Right lobe of liver (tissue), 6 donors: Measurements from ENCODE around the gene HECW1. TPM values are rescaled to one million over a fixed set of nuclear protein-coding genes. Genes with fewer than 3 reads are reported as not detected.

Source experiments
- ATAC-seq, 4 donors: fragments of 200-7000 bp; cut with Tn5 transposase; one replicate each; pipeline ENCODE4 v1.9.1; 2020; ENCODE audit warnings: mild to moderate bottlenecking in 4 of 4, moderate library complexity in 4 of 4
- DNase-seq, 3 donors: peaks; one replicate each; pipeline ENCODE4 v3.0.0-alpha.2; 2020
- H3K27ac ChIP-seq, 3 donors: fragments of 200-600 bp; one replicate each; pipeline ENCODE4 v1.8.0; 2022
- H3K27me3 ChIP-seq, 2 donors: fragments of 200-600 bp; one replicate each; pipeline ENCODE4 v1.8.0; 2022
- H3K36me3 ChIP-seq, 4 donors: fragments of 200-600 bp; sonication (generic) in 1 of 4; one replicate each; pipeline versions ENCODE4 v1.5.1 to v1.8.0; 2017 to 2022; ENCODE audit warnings: control low read depth in 1 of 4
- H3K4me1 ChIP-seq, 4 donors: fragments of 200-600 bp; sonication (generic) in 1 of 4; one replicate each; pipeline versions ENCODE4 v1.5.1 to v1.8.0; 2017 to 2022; ENCODE audit warnings: control low read depth in 1 of 4
- H3K4me3 ChIP-seq, 3 donors: fragments of 200-600 bp; one replicate each; pipeline ENCODE4 v1.8.0; 2022
- H3K9me3 ChIP-seq, 4 donors: fragments of 200-600 bp; sonication (generic) in 1 of 4; one replicate each; pipeline versions ENCODE4 v1.5.1 to v1.8.0; 2017 to 2022; ENCODE audit warnings: control low read depth in 1 of 4
- POLR2A ChIP-seq: fragments of 450-650 bp; IDR thresholded peaks from one replicate; pipeline ENCODE4 v1.6.1; 2017; ENCODE audit warnings: antibody characterized with exemption, mild to moderate bottlenecking
- WGBS: methylation state at CpG from one replicate; pipeline ENCODE4 v1.1.6; 2018; ENCODE audit warnings: low coverage, low lambda C conversion rate; ENCODE audit not compliant: insufficient coverage; ENCODE audit errors: missing lambda C conversion rate; 5-methylcytosine and 5-hydroxymethylcytosine counted together
- intact Hi-C, 2 donors: fragments of 100-400 bp; cut with DNase I; formaldehyde crosslinking; loops; one replicate each; pipeline versions ENCODE4 v1.11.2 to v1.14.1; 2022
- total RNA-seq, 6 experiments: library from RNA; depleted of rRNA in 2 of 6; stranded (reverse); fragments of >200 nt in 2 of 6; fragmentation: NEBNext Ultra II Directional in 3 of 6; extraction: Animal tissue kit (Norgen Biotek cat#: 25700) in 3 of 6; gene quantifications; one replicate each; pipeline versions ENCODE4 v1.1.0 to v1.2.4, GENCODE V29; 2016 to 2023
- TF ChIP-seq, protein P1 (sequence below), 4 donors: fragments of 200-600 bp in 3 of 4; fragments of 450-650 bp in 1 of 4; IDR thresholded peaks; one replicate each; pipeline versions ENCODE4 v1.5.1 to v1.8.0; 2016 to 2022; ENCODE audit warnings: antibody characterized with exemption in 4 of 4, mild to moderate bottlenecking in 2 of 4
- donor health status: DM: no; HTN: yes; CAD: no.
- donor health status: DM: no; HTN: no; CAD: no.
- donor health status: DM: no; HTN: no; CAD: no.
- donor health status: DM: no; HTN: yes; CAD: no.
- donor health status: DM: no; HTN: yes; CAD: no.

Gene HECW1
- total RNA-seq, 6 experiments from 2014 or later = 0.02 to 0.87 (median 0.09) TPM; not detected in 1

DNA sequence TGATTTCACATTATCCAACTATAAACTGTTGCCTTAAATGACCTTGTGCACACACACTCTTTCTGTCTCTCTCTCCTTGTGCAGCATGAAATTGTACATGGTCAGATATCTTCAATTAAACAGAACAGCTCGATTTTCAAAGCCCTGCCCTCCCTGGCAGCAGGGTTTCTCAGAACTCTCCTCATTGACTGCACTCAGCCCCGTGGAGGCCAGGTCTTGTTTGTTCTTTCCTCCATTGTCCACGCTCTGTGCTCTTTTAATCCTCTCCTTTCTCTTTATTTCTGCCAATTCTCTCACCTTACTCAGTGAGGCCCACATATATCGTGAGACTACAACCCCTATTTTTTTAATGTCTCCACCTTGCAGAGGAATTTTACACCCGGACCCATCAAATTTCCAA is 294.5 kb downstream of the HECW1 start:
- 39% methylated on average over 3 of the region's 5 CpGs for WGBS
- no peaks in the 10 kb centered on the region for H3K9me3 ChIP-seq
- intact Hi-C loops = no loop called here
- H3K27me3 ChIP-seq = no peaks in the 10 kb centered on the region
- no peaks in the 10 kb centered on the region for H3K36me3 ChIP-seq
- no peaks in the 10 kb centered on the region for H3K4me1 ChIP-seq
- H3K27ac ChIP-seq = no peak overlapping the region
- no peak for DNase-seq
- TF ChIP-seq, protein P1, sequence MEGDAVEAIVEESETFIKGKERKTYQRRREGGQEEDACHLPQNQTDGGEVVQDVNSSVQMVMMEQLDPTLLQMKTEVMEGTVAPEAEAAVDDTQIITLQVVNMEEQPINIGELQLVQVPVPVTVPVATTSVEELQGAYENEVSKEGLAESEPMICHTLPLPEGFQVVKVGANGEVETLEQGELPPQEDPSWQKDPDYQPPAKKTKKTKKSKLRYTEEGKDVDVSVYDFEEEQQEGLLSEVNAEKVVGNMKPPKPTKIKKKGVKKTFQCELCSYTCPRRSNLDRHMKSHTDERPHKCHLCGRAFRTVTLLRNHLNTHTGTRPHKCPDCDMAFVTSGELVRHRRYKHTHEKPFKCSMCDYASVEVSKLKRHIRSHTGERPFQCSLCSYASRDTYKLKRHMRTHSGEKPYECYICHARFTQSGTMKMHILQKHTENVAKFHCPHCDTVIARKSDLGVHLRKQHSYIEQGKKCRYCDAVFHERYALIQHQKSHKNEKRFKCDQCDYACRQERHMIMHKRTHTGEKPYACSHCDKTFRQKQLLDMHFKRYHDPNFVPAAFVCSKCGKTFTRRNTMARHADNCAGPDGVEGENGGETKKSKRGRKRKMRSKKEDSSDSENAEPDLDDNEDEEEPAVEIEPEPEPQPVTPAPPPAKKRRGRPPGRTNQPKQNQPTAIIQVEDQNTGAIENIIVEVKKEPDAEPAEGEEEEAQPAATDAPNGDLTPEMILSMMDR (IDR thresholded peaks at IDR 0.05) = no peak
- TF ChIP-seq POLR2A = no peak
- ATAC-seq = no peak
- no peak overlapping the region for H3K4me3 ChIP-seq

GRCh38 chr7:43408981-43409380 is 296.5 kb downstream of the HECW1 start:
- Histone ChIP-seq H3K4me1 (no peaks in the 10 kb centered on the region), H3K4me3 (no peak overlapping the region), H3K27me3 (no peaks in the 10 kb centered on the region), H3K27ac (no peak overlapping the region), H3K36me3 (no peaks in the 10 kb centered on the region), H3K9me3 (no peaks in the 10 kb centered on the region)
- WGBS = 52% methylated on average over 5 of the region's 5 CpGs
- DNase-seq (no peak), ATAC-seq (no peak)
- no peak for TF ChIP-seq POLR2A
- TF ChIP-seq, protein P1 (IDR thresholded peaks at IDR 0.05) = no peak
- intact Hi-C loops = no loop called here

GRCh38 chr7:43417455-43417854 is 305.0 kb downstream of the HECW1 start:
- H3K27ac ChIP-seq = no peak overlapping the region
- H3K9me3 ChIP-seq = no peaks in the 10 kb centered on the region
- ATAC-seq = no peak
- no peak for TF ChIP-seq POLR2A
- TF ChIP-seq, protein P1 (IDR thresholded peaks at IDR 0.05) = no peak
- intact Hi-C loops = no loop called here
- no peaks in the 10 kb centered on the region for H3K36me3 ChIP-seq
- DNase-seq = no peak
- H3K27me3 ChIP-seq = no peaks in the 10 kb centered on the region
- H3K4me1 ChIP-seq = no peaks in the 10 kb centered on the region
- WGBS = 86% methylated on average over 2 of the region's 3 CpGs
- no peak overlapping the region for H3K4me3 ChIP-seq

DNA sequence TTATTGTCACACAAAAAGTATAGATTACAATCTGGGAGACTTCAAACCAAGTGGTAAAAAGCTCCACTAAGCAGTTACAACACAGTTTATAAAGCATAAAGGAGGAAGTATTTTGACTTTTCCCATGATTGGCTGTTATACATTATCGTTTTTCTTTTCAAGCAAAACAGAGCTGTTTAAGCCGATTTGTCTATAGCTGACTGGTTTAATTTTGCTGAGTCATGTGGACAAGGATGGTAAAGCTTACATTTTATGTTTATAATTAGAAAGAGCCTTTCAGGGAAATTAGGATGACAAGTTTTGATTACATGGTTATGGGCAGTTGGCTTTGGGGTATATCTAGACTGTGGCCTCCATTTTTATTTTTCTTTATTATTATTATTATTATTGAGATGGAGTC is 318.0 kb downstream of the HECW1 start:
- intact Hi-C loops = no loop called here
- H3K4me3 ChIP-seq = no peak overlapping the region
- 46% methylated on average over 2 of the region's 2 CpGs for whole genome bisulfite sequencing
- no peaks in the 10 kb centered on the region for H3K36me3 ChIP-seq
- H3K27ac ChIP-seq = no peak overlapping the region
- TF ChIP-seq, protein P1 (IDR thresholded peaks at IDR 0.05) = no peak
- TF ChIP-seq POLR2A = no peak
- no peaks in the 10 kb centered on the region for H3K27me3 ChIP-seq
- no peaks in the 10 kb centered on the region for H3K9me3 ChIP-seq
- no peak for ATAC-seq
- H3K4me1 ChIP-seq = no peaks in the 10 kb centered on the region
- DNase-seq = no peak

GRCh38 chr7:43431020-43431595 is 318.7 kb downstream of the HECW1 start:
- no peaks in the 10 kb centered on the region for H3K27me3 ChIP-seq

More at GRCh38 chr7:43431020-43431595, 318.7 kb downstream of the HECW1 start:
- intact Hi-C loops = no loop called here
- no peak for ATAC-seq
- 71% methylated on average over 3 of the region's 3 CpGs for WGBS
- H3K4me1 ChIP-seq = no peaks in the 10 kb centered on the region
- H3K9me3 ChIP-seq = no peaks in the 10 kb centered on the region
- TF ChIP-seq, protein P1 (IDR thresholded peaks at IDR 0.05) = no peak
- no peak for TF ChIP-seq POLR2A
- H3K4me3 ChIP-seq = no peak overlapping the region
- DNase-seq = no peak
- H3K36me3 ChIP-seq = no peaks in the 10 kb centered on the region
- H3K27ac ChIP-seq = no peak overlapping the region
